B cell (primary cell): ENCODE results near the gene FTO. TPM values are rescaled to one million over a fixed set of nuclear protein-coding genes. Genes with fewer than 3 reads are reported as not detected.

ENCODE experiments used
- ATAC-seq: fragments of 200-7000 bp; cut with Tn5 transposase; one replicate; pipeline ENCODE4 v1.10.0; 2021; ENCODE audit warnings: low read depth, mild to moderate bottlenecking, moderate number of reproducible peaks, moderate library complexity
- CTCF ChIA-PET: fragments of 350-600 bp; sonication (Branson Sonifier 250); formaldehyde crosslinking; loops from one replicate; lab custom pipeline; 2021; ENCODE audit warnings: antibody characterized with exemption, inconsistent platforms; lab: Charles Lee
- POLR2A ChIA-PET: fragments of 350-600 bp; sonication (Branson Sonifier 250); formaldehyde crosslinking; loops from one replicate; lab custom pipeline; 2021; ENCODE audit warnings: antibody characterized with exemption; lab: Charles Lee
- DNase-seq: peaks from one replicate; pipeline ENCODE4 v3.0.0; 2013
- H2AFZ ChIP-seq: 2 replicates; pipeline ENCODE4 v1.6.1; 2012; ENCODE audit warnings: mild to moderate bottlenecking, low read depth, low read length; ENCODE audit not compliant: insufficient read depth, poor library complexity, severe bottlenecking
- H3K27ac ChIP-seq, 2 donors: 1 replicate in 1 of 2; 2 replicates in 1 of 2; pipeline ENCODE4 v1.5.1; 2012 to 2013; ENCODE audit warnings: low read length in 2 of 2, mild to moderate bottlenecking in 2 of 2, moderate library complexity in 1 of 2
- H3K27me3 ChIP-seq, 4 experiments: fragments of 200-600 bp in 1 of 4; sonication (generic) in 1 of 4; replicated peaks in 1 of 4; 1 replicate in 2 of 4; 2 replicates in 2 of 4; pipeline versions ENCODE4 v1.6.1 to v1.7.0; 2013 to 2016; ENCODE audit warnings: low read length in 3 of 4, mild to moderate bottlenecking in 2 of 4, mixed read lengths in 1 of 4, moderate library complexity in 1 of 4; ENCODE audit not compliant: insufficient read depth in 4 of 4, control insufficient read depth in 3 of 4; ENCODE audit errors: control extremely low read depth in 1 of 4
- H3K36me3 ChIP-seq, 2 experiments: replicated peaks in 1 of 2; 1 replicate in 1 of 2; 2 replicates in 1 of 2; pipeline versions ENCODE4 v1.6.1 to v1.7.1; 2013; ENCODE audit warnings: low read length in 1 of 2; ENCODE audit not compliant: insufficient read depth in 2 of 2, control insufficient read depth in 1 of 2; ENCODE audit errors: control extremely low read depth in 1 of 2, extremely low read depth in 1 of 2
- H3K4me1 ChIP-seq, 2 donors: fragments of 200-600 bp in 1 of 2; sonication (generic) in 1 of 2; 1 replicate in 1 of 2; 2 replicates in 1 of 2; pipeline versions ENCODE4 v1.5.1 to v1.6.1; 2013 to 2017; ENCODE audit warnings: low read length in 2 of 2; ENCODE audit not compliant: control insufficient read depth in 2 of 2, insufficient read depth in 2 of 2
- H3K4me2 ChIP-seq: replicated peaks from 2 replicates; pipeline ENCODE3; 2012; ENCODE audit warnings: mild to moderate bottlenecking, low read depth, low read length; ENCODE audit not compliant: poor library complexity, severe bottlenecking
- H3K4me3 ChIP-seq, 5 experiments: fragments of 200-600 bp in 1 of 5; sonication (generic) in 1 of 5; 1 replicate in 3 of 5; 2 replicates in 2 of 5; pipeline versions ENCODE4 v1.5.1 to v1.7.0; 2011 to 2016; ENCODE audit warnings: low read length in 4 of 5, mild to moderate bottlenecking in 4 of 5, low read depth in 2 of 5, control low read depth in 1 of 5, moderate library complexity in 1 of 5; ENCODE audit not compliant: insufficient read depth in 1 of 5; ENCODE audit errors: control extremely low read depth in 1 of 5, extremely low read depth in 1 of 5
- H3K79me2 ChIP-seq: fragments of 200-600 bp; sonication (generic); one replicate; pipeline ENCODE4 v1.6.0; 2016; ENCODE audit warnings: low read length; ENCODE audit not compliant: control insufficient read depth, insufficient read depth
- H3K9ac ChIP-seq: fragments of 200-600 bp; sonication (generic); 2 replicates; pipeline ENCODE4 v1.6.1; 2017; ENCODE audit warnings: mild to moderate bottlenecking, low read length, moderate library complexity
- H3K9me3 ChIP-seq, 3 donors: one replicate each; pipeline versions ENCODE4 v1.6.1 to v1.7.1; 2013; ENCODE audit warnings: low read length in 2 of 3; ENCODE audit not compliant: control insufficient read depth in 2 of 3, insufficient read depth in 1 of 3; ENCODE audit errors: control extremely low read depth in 1 of 3
- H4K20me1 ChIP-seq: 2 replicates; pipeline ENCODE4 v1.6.0; 2012; ENCODE audit warnings: mild to moderate bottlenecking, low read length; ENCODE audit not compliant: insufficient read depth, control insufficient read depth, poor library complexity, severe bottlenecking
- H3K27ac Mint-ChIP-seq: one replicate; pipeline ENCODE4 v1.8.0; 2021; ENCODE audit warnings: mixed read lengths
- H3K27me3 Mint-ChIP-seq: one replicate; pipeline ENCODE4 v1.8.0; 2021; ENCODE audit warnings: mixed read lengths
- H3K4me1 Mint-ChIP-seq: one replicate; pipeline ENCODE4 v1.8.0; 2021; ENCODE audit warnings: mixed read lengths
- H3K4me3 Mint-ChIP-seq: one replicate; pipeline ENCODE4 v1.8.0; 2021; ENCODE audit warnings: mixed read lengths
- H3K9me3 Mint-ChIP-seq: one replicate; pipeline ENCODE4 v1.8.0; 2022; ENCODE audit warnings: mixed read lengths; ENCODE audit not compliant: insufficient read depth
- CTCF ChIP-seq: fragments of 200-600 bp; IDR thresholded peaks from one replicate; pipeline ENCODE4 v1.8.0; 2022; ENCODE audit warnings: antibody characterized with exemption, mild to moderate bottlenecking
- EZH2 ChIP-seq: IDR thresholded peaks from 2 replicates; pipeline ENCODE4 v1.6.1; 2012; ENCODE audit warnings: borderline replicate concordance, low read depth, mild to moderate bottlenecking, moderate library complexity, low read length; ENCODE audit not compliant: insufficient read depth, poor library complexity, severe bottlenecking
- WGBS: methylation state at CpG from one replicate; pipeline ENCODE4 v1.1.5; 2013; ENCODE audit warnings: missing lambda C conversion rate; ENCODE audit not compliant: insufficient coverage; 5-methylcytosine and 5-hydroxymethylcytosine counted together
- intact Hi-C: fragments of 100-400 bp; cut with micrococcal nuclease; formaldehyde crosslinking; loops from one replicate; pipeline ENCODE4 v1.10.0; 2022
- polyA plus RNA-seq: library from polyadenylated mRNA; depleted of rRNA; stranded (reverse); fragments of >200 nt; gene quantifications from 2 replicates; pipeline ENCODE4 v1.2.3, GENCODE V29; 2012
- total RNA-seq, 2 donors: library from RNA; stranded (reverse); fragments of 120-200 nt in 1 of 2; gene quantifications; 1 replicate in 1 of 2; 2 replicates in 1 of 2; pipeline versions ENCODE4 v1.2.3 to v1.2.4, GENCODE V29; 2013 to 2022

FTO gene
- total and polyA plus RNA-seq, 2 donors (not counting 1 experiment from before 2014, with no cell fraction given), result 26.5 to 68.5 TPM

DNA sequence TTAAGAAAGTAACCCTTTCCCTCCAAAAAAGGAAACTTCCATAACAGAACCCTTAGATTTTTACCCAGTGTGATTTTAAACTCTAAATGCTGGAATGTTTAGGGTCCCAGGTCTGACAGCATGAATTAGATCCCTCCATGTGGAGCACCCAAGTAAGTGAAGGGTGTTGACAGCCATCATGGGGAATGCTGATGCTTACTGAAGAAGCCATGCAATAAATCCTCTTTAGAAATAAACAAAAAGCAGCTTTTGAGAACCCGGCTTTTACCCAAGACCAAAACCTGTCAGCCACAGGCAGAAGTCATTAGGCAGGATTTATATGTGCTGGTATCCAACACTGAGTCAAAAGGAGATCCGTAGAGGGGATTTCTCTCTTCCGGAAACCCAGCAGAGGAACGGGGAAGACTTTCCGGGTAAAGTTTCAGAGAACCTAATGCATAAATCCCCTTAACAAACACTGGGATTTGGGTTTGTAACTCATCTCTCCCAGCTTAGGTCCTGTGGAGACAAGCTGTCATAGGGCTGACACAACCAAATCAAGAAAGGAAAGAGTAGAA lies 295.1 kb downstream of the FTO start:
- no peaks in the 10 kb centered on the region for H3K36me3 ChIP-seq
- H3K9ac ChIP-seq, result no peak overlapping the region
- no peaks in the 10 kb centered on the region for H3K4me1 ChIP-seq
- no peak for ATAC-seq
- no peaks in the 10 kb centered on the region for H3K27me3 ChIP-seq
- Mint-ChIP-seq H3K9me3 (no peaks in the 10 kb centered on the region), H3K4me1 (no peaks in the 10 kb centered on the region), H3K27ac (no peak overlapping the region), H3K4me3 (no peak overlapping the region), H3K27me3 (no peaks in the 10 kb centered on the region)
- no peaks in the 10 kb centered on the region for H3K9me3 ChIP-seq
- H3K79me2 ChIP-seq, result no peaks in the 10 kb centered on the region
- ChIA-PET CTCF (no interaction called here), POLR2A (no interaction called here)
- intact Hi-C loops, result no loop called here
- no peak overlapping the region for H3K27ac ChIP-seq
- H3K4me3 ChIP-seq, result no peak overlapping the region
- 100% methylated on average over 1 of the region's 5 CpGs for WGBS
- H2AFZ ChIP-seq, result no peak overlapping the region
- H3K4me2 ChIP-seq, result no peak overlapping the region
- DNase-seq, result no peak
- no peaks in the 10 kb centered on the region for H4K20me1 ChIP-seq
- TF ChIP-seq CTCF (no peak), EZH2 (no peak)

DNA sequence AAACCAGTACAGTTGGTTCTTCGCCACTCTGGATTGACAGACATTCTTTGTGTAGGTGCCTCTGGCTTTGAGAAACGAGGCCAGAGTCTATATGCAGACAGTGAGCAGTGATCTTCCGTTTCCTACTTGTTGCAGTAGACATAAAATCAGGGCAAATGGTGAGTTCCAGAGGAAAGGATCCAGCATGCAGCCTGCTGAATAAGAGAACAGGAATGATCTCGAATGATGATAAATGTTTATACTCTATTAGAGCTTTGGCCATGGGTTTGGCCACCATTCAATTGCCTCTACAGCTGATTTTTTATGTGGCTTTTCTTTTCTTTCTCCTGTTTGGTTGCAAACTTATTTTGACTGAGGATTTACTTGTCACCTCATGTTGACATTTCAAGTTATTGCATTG lies 295.9 kb downstream of the FTO start:
- no peak for ATAC-seq

More for the DNA sequence above, 295.9 kb downstream of the FTO start:
- WGBS, result 94% methylated on average over 3 of the region's 4 CpGs
- no peak overlapping the region for H3K9ac ChIP-seq
- H2AFZ ChIP-seq, result no peak overlapping the region
- H3K79me2 ChIP-seq, result no peaks in the 10 kb centered on the region
- ChIA-PET POLR2A (no interaction called here), CTCF (interaction anchor here (0.6 kb wide), 1 partner anchor 13 kb away, joined by 4 read pairs; no protein-coding TSS in a partner anchor)
- Mint-ChIP-seq H3K27me3 (no peaks in the 10 kb centered on the region), H3K4me1 (no peaks in the 10 kb centered on the region), H3K27ac (no peak overlapping the region), H3K9me3 (no peaks in the 10 kb centered on the region), H3K4me3 (no peak overlapping the region)
- no peak for DNase-seq
- no peak for TF ChIP-seq EZH2
- TF ChIP-seq CTCF, result no peak
- H3K27ac ChIP-seq, result no peak overlapping the region
- no peaks in the 10 kb centered on the region for H3K27me3 ChIP-seq
- H3K9me3 ChIP-seq, result no peaks in the 10 kb centered on the region
- no peaks in the 10 kb centered on the region for H4K20me1 ChIP-seq
- no peak overlapping the region for H3K4me2 ChIP-seq
- no peaks in the 10 kb centered on the region for H3K36me3 ChIP-seq
- no peak overlapping the region for H3K4me3 ChIP-seq
- H3K4me1 ChIP-seq, result no peaks in the 10 kb centered on the region
- intact Hi-C loops, result no loop called here
